Measurements from ENCODE around the gene SLC41A3. TPM values are rescaled to one million over a fixed set of nuclear protein-coding genes. Genes with fewer than 3 reads are reported as not detected.

SLC41A3 gene
- total RNA-seq (10 to 100 TPM; 63.6 to 79.0 TPM), polyA plus RNA-seq (ENCODE audit: insufficient read length in 2 of 2) (10 to 100 TPM; 91.6 to 99.3 TPM)
- long read RNA-seq, donor 1, transcript SLC41A3-208 (6 exons, 2,351 nt): minor isoform, 13 of 38 reads
- long read RNA-seq, donor 1, transcript SLC41A3-203 (11 exons, 2,169 nt): major isoform, 22 of 38 reads
- long read RNA-seq, donor 1, partial matches to known transcripts: 0 of 38 reads
- long read RNA-seq, donor 1, other reads (novel, unspliced or antisense): 0 of 38 reads
- long read RNA-seq, donor 2, partial matches to known transcripts: 0 of 8 reads
- long read RNA-seq, donor 2, other reads (novel, unspliced or antisense): 0 of 8 reads
- long read RNA-seq, donor 3, transcript SLC41A3-203 (11 exons, 2,169 nt): major isoform, 10 of 12 reads
- long read RNA-seq, donor 3, partial matches to known transcripts: 0 of 12 reads
- long read RNA-seq, donor 3, other reads (novel, unspliced or antisense): 0 of 12 reads
- long read RNA-seq, donor 4, transcript SLC41A3-203 (11 exons, 2,169 nt): major isoform, 9 of 21 reads
- long read RNA-seq, donor 4, partial matches to known transcripts: 7 of 21 reads
- long read RNA-seq, donor 4, other reads (novel, unspliced or antisense): 0 of 21 reads

GRCh38 chr3:126083913-126084767 lies at the start of gene SLC41A3:
SLC41A3 (minus strand) TSS chr3:126084124; CDS start chr3:126068219, 15,905 bp downstream.
- peak in 5 of 6 donors; percentile 46 to 92 (median 65) for DNase-seq (ENCODE audit: low read depth in 4 of 6, low spot score in 6 of 6)
- H3K4me3 ChIP-seq (ENCODE audit: low read depth, low read length): peak within 1 kb of the TSS; percentile 70
- H3K4me1 ChIP-seq (ENCODE audit: control insufficient read depth, insufficient read depth, low read length): peaks cover 17% of the 10 kb centered on the region
- no peaks in the 10 kb centered on the region for H3K27me3 ChIP-seq (ENCODE audit: control insufficient read depth, insufficient read depth, low read length)
- WGBS (ENCODE audit: insufficient coverage): 1% methylated on average over 59 of the region's 72 CpGs
- peaks cover 9% of the 10 kb centered on the region for H3K36me3 ChIP-seq (ENCODE audit: control insufficient read depth, insufficient read depth, low read length)
- H3K9me3 ChIP-seq (ENCODE audit: control insufficient read depth, insufficient read depth, low read length): peaks cover 2% of the 10 kb centered on the region
- peak within 1 kb of the TSS; percentile 75 for H3K27ac ChIP-seq (ENCODE audit: low read depth, low read length)

GRCh38 chr3:126133606-126134005 lies 49.7 kb upstream of the SLC41A3 start:
- Histone ChIP-seq H3K36me3 (ENCODE audit: control insufficient read depth, insufficient read depth, low read length) (peaks cover 76% of the 10 kb centered on the region), H3K4me3 (ENCODE audit: low read depth, low read length) (no peak overlapping the region), H3K27me3 (ENCODE audit: control insufficient read depth, insufficient read depth, low read length) (no peaks in the 10 kb centered on the region), H3K9me3 (ENCODE audit: control insufficient read depth, insufficient read depth, low read length) (no peaks in the 10 kb centered on the region), H3K4me1 (ENCODE audit: control insufficient read depth, insufficient read depth, low read length) (peaks cover 23% of the 10 kb centered on the region), H3K27ac (ENCODE audit: low read depth, low read length) (no peak overlapping the region)
- DNase-seq (ENCODE audit: low read depth in 4 of 6, low spot score in 6 of 6): no peak
- 74% methylated on average over 6 of the region's 6 CpGs for WGBS (ENCODE audit: insufficient coverage)

- no peak overlapping the region for H3K4me3 ChIP-seq (ENCODE audit: low read depth, low read length)
- peaks cover 23% of the 10 kb centered on the region for H3K4me1 ChIP-seq (ENCODE audit: control insufficient read depth, insufficient read depth, low read length)
- H3K9me3 ChIP-seq (ENCODE audit: control insufficient read depth, insufficient read depth, low read length): no peaks in the 10 kb centered on the region
- DNase-seq (ENCODE audit: low read depth in 4 of 6, low spot score in 6 of 6): peak in 4 of 6 donors; percentile 23 to 89 (median 42)
- WGBS (ENCODE audit: insufficient coverage): 59% methylated on average over 12 of the region's 14 CpGs
- H3K36me3 ChIP-seq (ENCODE audit: control insufficient read depth, insufficient read depth, low read length): peaks cover 79% of the 10 kb centered on the region
- H3K27me3 ChIP-seq (ENCODE audit: control insufficient read depth, insufficient read depth, low read length): no peaks in the 10 kb centered on the region
- no peak overlapping the region for H3K27ac ChIP-seq (ENCODE audit: low read depth, low read length)
Measured at GRCh38 chr3:126132751-126133511, 49.0 kb upstream of the SLC41A3 start.

GRCh38 chr3:126131881-126132750 lies 48.2 kb upstream of the SLC41A3 start:
- Histone ChIP-seq H3K27ac (ENCODE audit: low read depth, low read length) (no peak overlapping the region), H3K4me1 (ENCODE audit: control insufficient read depth, insufficient read depth, low read length) (peaks cover 23% of the 10 kb centered on the region), H3K27me3 (ENCODE audit: control insufficient read depth, insufficient read depth, low read length) (no peaks in the 10 kb centered on the region), H3K9me3 (ENCODE audit: control insufficient read depth, insufficient read depth, low read length) (no peaks in the 10 kb centered on the region), H3K36me3 (ENCODE audit: control insufficient read depth, insufficient read depth, low read length) (peaks cover 82% of the 10 kb centered on the region), H3K4me3 (ENCODE audit: low read depth, low read length) (no peak overlapping the region)
- WGBS (ENCODE audit: insufficient coverage): 75% methylated on average over 16 of the region's 16 CpGs
- DNase-seq (ENCODE audit: low read depth in 4 of 6, low spot score in 6 of 6): no peak

- no peak for DNase-seq (ENCODE audit: low read depth in 4 of 6, low spot score in 6 of 6)
- Histone ChIP-seq H3K27me3 (ENCODE audit: control insufficient read depth, insufficient read depth, low read length) (no peaks in the 10 kb centered on the region), H3K36me3 (ENCODE audit: control insufficient read depth, insufficient read depth, low read length) (peaks cover 82% of the 10 kb centered on the region)
Measured at GRCh38 chr3:126130981-126131745, 47.2 kb upstream of the SLC41A3 start.

GRCh38 chr3:126130081-126130855 lies 46.3 kb upstream of the SLC41A3 start:
- Histone ChIP-seq H3K27ac (ENCODE audit: low read depth, low read length) (no peak overlapping the region), H3K4me1 (ENCODE audit: control insufficient read depth, insufficient read depth, low read length) (peaks cover 23% of the 10 kb centered on the region), H3K36me3 (ENCODE audit: control insufficient read depth, insufficient read depth, low read length) (peaks cover 84% of the 10 kb centered on the region), H3K4me3 (ENCODE audit: low read depth, low read length) (no peak overlapping the region), H3K9me3 (ENCODE audit: control insufficient read depth, insufficient read depth, low read length) (no peaks in the 10 kb centered on the region), H3K27me3 (ENCODE audit: control insufficient read depth, insufficient read depth, low read length) (no peaks in the 10 kb centered on the region)
- 73% methylated on average over 13 of the region's 15 CpGs for WGBS (ENCODE audit: insufficient coverage)
- no peak for DNase-seq (ENCODE audit: low read depth in 4 of 6, low spot score in 6 of 6)

More at GRCh38 chr3:126130981-126131745, 47.2 kb upstream of the SLC41A3 start:
- no peak overlapping the region for H3K27ac ChIP-seq (ENCODE audit: low read depth, low read length)
- no peak overlapping the region for H3K4me3 ChIP-seq (ENCODE audit: low read depth, low read length)
- 84% methylated on average over 19 of the region's 19 CpGs for WGBS (ENCODE audit: insufficient coverage)
- H3K4me1 ChIP-seq (ENCODE audit: control insufficient read depth, insufficient read depth, low read length): peaks cover 23% of the 10 kb centered on the region
- H3K9me3 ChIP-seq (ENCODE audit: control insufficient read depth, insufficient read depth, low read length): no peaks in the 10 kb centered on the region

GRCh38 chr3:126129398-126129891 lies 45.5 kb upstream of the SLC41A3 start:
- Histone ChIP-seq H3K9me3 (ENCODE audit: control insufficient read depth, insufficient read depth, low read length) (no peaks in the 10 kb centered on the region), H3K4me1 (ENCODE audit: control insufficient read depth, insufficient read depth, low read length) (peaks cover 23% of the 10 kb centered on the region), H3K36me3 (ENCODE audit: control insufficient read depth, insufficient read depth, low read length) (peaks cover 84% of the 10 kb centered on the region), H3K4me3 (ENCODE audit: low read depth, low read length) (no peak overlapping the region), H3K27me3 (ENCODE audit: control insufficient read depth, insufficient read depth, low read length) (no peaks in the 10 kb centered on the region), H3K27ac (ENCODE audit: low read depth, low read length) (no peak overlapping the region)
- no peak for DNase-seq (ENCODE audit: low read depth in 4 of 6, low spot score in 6 of 6)
- 81% methylated on average over 16 of the region's 16 CpGs for WGBS (ENCODE audit: insufficient coverage)
